ENCODE results near the gene CAMK2B. TPM values are rescaled to one million over a fixed set of nuclear protein-coding genes. Genes with fewer than 3 reads are reported as not detected.
"Not testable (repeated sequence)": the region's sequence is repeated elsewhere in the genome, so short reads cannot be mapped to it uniquely, and the experiment has no call there.

The CAMK2B gene
- total RNA-seq, 5 donors from 2014 or later (not counting 1 experiment from before 2014, with no cell fraction given) = 0.35 TPM; not detected in 4

- ChIA-PET CTCF (no interaction called here), POLR2A (no interaction called here)
- Mint-ChIP-seq H3K4me3 (no peak overlapping the region), H3K4me1 (no peaks in the 10 kb centered on the region), H3K9me3 (peaks cover 0 to 5% (median 3%) of the 10 kb centered on the region in 3 donors), H3K27ac (no peak overlapping the region), H3K36me3 (no peaks in the 10 kb centered on the region), H3K27me3 (peaks cover 20 to 34% of the 10 kb centered on the region in 2 donors)
- H3K27me3 ChIP-seq (replicated peaks in 1 of 2; ENCODE audit: control insufficient read depth in 2 of 2, extremely low read depth in 1 of 2, insufficient read depth in 2 of 2, low read length in 1 of 2) = peaks cover 0 to 35% of the 10 kb centered on the region in 2 experiments
- H3K4me1 ChIP-seq (ENCODE audit: control insufficient read depth in 1 of 2, extremely low read depth in 1 of 2, insufficient read depth in 2 of 2, low read length in 2 of 2) = no peaks in the 10 kb centered on the region
- no peak overlapping the region for H3K4me3 ChIP-seq (ENCODE audit: control insufficient read depth in 1 of 2, extremely low read depth in 1 of 2, low read length in 1 of 2)
- WGBS (ENCODE audit: insufficient coverage) = 93% methylated on average over 3 of the region's 4 CpGs
- H3K27ac ChIP-seq (ENCODE audit: low read length) = no peak overlapping the region
- no peak for DNase-seq
- no peak for ATAC-seq (replicated peaks in 1 of 4)
- no peaks in the 10 kb centered on the region for H3K36me3 ChIP-seq (ENCODE audit: control insufficient read depth in 2 of 2, extremely low read depth in 1 of 2, insufficient read depth in 1 of 2, low read length in 1 of 2)
- H3K9me3 ChIP-seq = no peaks in the 10 kb centered on the region
Observed at GRCh38 chr7:44177570-44178131, 147.7 kb downstream of the CAMK2B start.

- peaks cover 20 to 34% of the 10 kb centered on the region in 2 donors for H3K27me3 Mint-ChIP-seq
- H3K4me3 ChIP-seq (ENCODE audit: control insufficient read depth in 1 of 2, extremely low read depth in 1 of 2, low read length in 1 of 2) = no peak overlapping the region
- no peak for ATAC-seq (replicated peaks in 1 of 4)
- CTCF ChIA-PET = no interaction called here
- H3K27ac ChIP-seq (ENCODE audit: low read length) = no peak overlapping the region
- H3K36me3 ChIP-seq (ENCODE audit: control insufficient read depth in 2 of 2, extremely low read depth in 1 of 2, insufficient read depth in 1 of 2, low read length in 1 of 2) = no peaks in the 10 kb centered on the region
- H3K36me3 Mint-ChIP-seq = no peaks in the 10 kb centered on the region
- WGBS (ENCODE audit: insufficient coverage) = 80% methylated on average over 5 of the region's 7 CpGs
- H3K4me3 Mint-ChIP-seq = no peak overlapping the region
- H3K9me3 Mint-ChIP-seq = peaks cover 0 to 5% (median 0%) of the 10 kb centered on the region in 3 donors
- no peaks in the 10 kb centered on the region for H3K4me1 ChIP-seq (ENCODE audit: control insufficient read depth in 1 of 2, extremely low read depth in 1 of 2, insufficient read depth in 2 of 2, low read length in 2 of 2)
- POLR2A ChIA-PET = no interaction called here
- DNase-seq = no peak
- H3K27me3 ChIP-seq (replicated peaks in 1 of 2; ENCODE audit: control insufficient read depth in 2 of 2, extremely low read depth in 1 of 2, insufficient read depth in 2 of 2, low read length in 1 of 2) = peaks cover 0 to 36% of the 10 kb centered on the region in 2 experiments
- H3K27ac Mint-ChIP-seq = no peak overlapping the region
- H3K9me3 ChIP-seq = no peaks in the 10 kb centered on the region
- H3K4me1 Mint-ChIP-seq = no peaks in the 10 kb centered on the region
Observed at GRCh38 chr7:44176486-44176885, 148.9 kb downstream of the CAMK2B start.

- CTCF ChIA-PET = no interaction called here
- DNase-seq (no peak), ATAC-seq (replicated peaks in 1 of 4) (no peak)
- Histone ChIP-seq H3K9me3 (no peaks in the 10 kb centered on the region), H3K27me3 (replicated peaks in 1 of 2; ENCODE audit: control insufficient read depth in 2 of 2, extremely low read depth in 1 of 2, insufficient read depth in 2 of 2, low read length in 1 of 2) (peaks cover 0 to 36% of the 10 kb centered on the region in 2 experiments), H3K27ac (ENCODE audit: low read length) (no peak overlapping the region), H3K4me1 (ENCODE audit: control insufficient read depth in 1 of 2, extremely low read depth in 1 of 2, insufficient read depth in 2 of 2, low read length in 2 of 2) (no peaks in the 10 kb centered on the region), H3K36me3 (ENCODE audit: control insufficient read depth in 2 of 2, extremely low read depth in 1 of 2, insufficient read depth in 1 of 2, low read length in 1 of 2) (no peaks in the 10 kb centered on the region), H3K4me3 (ENCODE audit: control insufficient read depth in 1 of 2, extremely low read depth in 1 of 2, low read length in 1 of 2) (no peak overlapping the region)
- peaks cover 0 to 5% (median 0%) of the 10 kb centered on the region in 3 donors for H3K9me3 Mint-ChIP-seq
- H3K36me3 Mint-ChIP-seq = no peaks in the 10 kb centered on the region
- POLR2A ChIA-PET = no interaction called here
- no peaks in the 10 kb centered on the region for H3K4me1 Mint-ChIP-seq
- H3K27ac Mint-ChIP-seq = no peak overlapping the region
- H3K4me3 Mint-ChIP-seq = no peak overlapping the region
- 60% methylated on average over 2 of the region's 3 CpGs for WGBS (ENCODE audit: insufficient coverage)
- peaks cover 20 to 35% of the 10 kb centered on the region in 2 donors for H3K27me3 Mint-ChIP-seq
Observed at GRCh38 chr7:44175730-44176129, 149.7 kb downstream of the CAMK2B start.

- CTCF ChIA-PET; H3K27ac Mint-ChIP-seq; H3K4me1 ChIP-seq (ENCODE audit: control insufficient read depth in 1 of 2, extremely low read depth in 1 of 2, insufficient read depth in 2 of 2, low read length in 2 of 2); H3K27ac ChIP-seq (ENCODE audit: low read length); H3K36me3 ChIP-seq (ENCODE audit: control insufficient read depth in 2 of 2, extremely low read depth in 1 of 2, insufficient read depth in 1 of 2, low read length in 1 of 2); H3K4me3 Mint-ChIP-seq; DNase-seq; H3K4me1 Mint-ChIP-seq; H3K4me3 ChIP-seq (ENCODE audit: control insufficient read depth in 1 of 2, extremely low read depth in 1 of 2, low read length in 1 of 2); H3K9me3 Mint-ChIP-seq; POLR2A ChIA-PET; H3K36me3 Mint-ChIP-seq; H3K9me3 ChIP-seq; ATAC-seq (replicated peaks in 1 of 4): not testable (repeated sequence)
- WGBS (ENCODE audit: insufficient coverage) = 40% methylated on average over 1 of the region's 1 CpG
- peaks cover 20 to 35% of the 10 kb centered on the region in 2 donors for H3K27me3 Mint-ChIP-seq
- H3K27me3 ChIP-seq (replicated peaks in 1 of 2; ENCODE audit: control insufficient read depth in 2 of 2, extremely low read depth in 1 of 2, insufficient read depth in 2 of 2, low read length in 1 of 2) = peaks cover 0 to 32% of the 10 kb centered on the region in 2 experiments
Observed at GRCh38 chr7:44174694-44174948, 150.8 kb downstream of the CAMK2B start.

DNA sequence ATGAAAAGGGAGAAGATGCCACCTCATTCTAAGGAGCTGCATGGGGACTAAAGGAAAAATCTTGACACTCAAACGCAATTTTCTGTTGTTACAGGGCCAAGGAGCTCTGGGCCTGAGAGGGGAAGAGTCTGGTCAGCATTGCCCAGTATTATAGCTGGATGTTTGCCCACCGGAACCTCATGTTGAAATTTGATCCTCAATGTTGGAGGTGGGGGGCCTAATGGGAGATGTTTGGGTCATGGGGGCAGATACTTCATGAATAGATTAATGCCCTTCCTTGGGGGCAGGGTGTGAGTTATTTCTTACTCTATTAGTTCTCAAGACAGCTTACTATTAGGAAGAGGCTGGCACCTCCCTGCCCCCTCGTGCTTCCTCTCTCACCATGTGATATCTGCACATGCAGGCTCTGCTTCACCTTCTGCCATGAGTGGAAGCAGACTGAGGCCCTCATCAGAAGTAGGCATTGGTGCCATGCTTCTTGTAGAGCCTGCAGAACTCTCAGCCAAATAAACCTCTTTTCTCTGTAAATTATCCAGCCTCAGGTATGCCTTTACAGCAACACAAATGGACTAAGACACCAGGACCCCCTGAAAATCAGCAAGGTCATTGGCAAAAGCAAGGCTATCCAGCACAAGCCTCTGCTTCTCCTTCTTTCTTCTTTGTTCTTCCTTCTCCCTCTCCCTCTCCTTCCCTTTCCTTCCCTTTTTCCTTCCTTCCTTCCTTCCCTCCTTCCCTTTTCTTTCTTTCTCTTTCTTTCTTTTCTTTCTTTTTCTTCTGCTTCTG, 151.3 kb downstream of the CAMK2B start:
- ATAC-seq (replicated peaks in 1 of 4) (no peak), DNase-seq (no peak)
- CTCF ChIA-PET = no interaction called here
- H3K36me3 Mint-ChIP-seq = no peaks in the 10 kb centered on the region
- H3K27ac Mint-ChIP-seq = no peak overlapping the region
- H3K4me3 Mint-ChIP-seq = no peak overlapping the region
- WGBS (ENCODE audit: insufficient coverage) = 39% methylated on average over 2 of the region's 3 CpGs
- no peaks in the 10 kb centered on the region for H3K4me1 Mint-ChIP-seq
- H3K36me3 ChIP-seq (ENCODE audit: control insufficient read depth in 2 of 2, extremely low read depth in 1 of 2, insufficient read depth in 1 of 2, low read length in 1 of 2) = no peaks in the 10 kb centered on the region
- H3K27me3 ChIP-seq (replicated peaks in 1 of 2; ENCODE audit: control insufficient read depth in 2 of 2, extremely low read depth in 1 of 2, insufficient read depth in 2 of 2, low read length in 1 of 2) = peaks cover 0 to 32% of the 10 kb centered on the region in 2 experiments
- POLR2A ChIA-PET = no interaction called here
- no peaks in the 10 kb centered on the region for H3K4me1 ChIP-seq (ENCODE audit: control insufficient read depth in 1 of 2, extremely low read depth in 1 of 2, insufficient read depth in 2 of 2, low read length in 2 of 2)
- peaks cover 0 to 5% (median 0%) of the 10 kb centered on the region in 3 donors for H3K9me3 Mint-ChIP-seq
- H3K9me3 ChIP-seq = no peaks in the 10 kb centered on the region
- H3K4me3 ChIP-seq (ENCODE audit: control insufficient read depth in 1 of 2, extremely low read depth in 1 of 2, low read length in 1 of 2) = no peak overlapping the region
- peaks cover 16 to 31% of the 10 kb centered on the region in 2 donors for H3K27me3 Mint-ChIP-seq
- H3K27ac ChIP-seq (ENCODE audit: low read length) = no peak overlapping the region

DNA sequence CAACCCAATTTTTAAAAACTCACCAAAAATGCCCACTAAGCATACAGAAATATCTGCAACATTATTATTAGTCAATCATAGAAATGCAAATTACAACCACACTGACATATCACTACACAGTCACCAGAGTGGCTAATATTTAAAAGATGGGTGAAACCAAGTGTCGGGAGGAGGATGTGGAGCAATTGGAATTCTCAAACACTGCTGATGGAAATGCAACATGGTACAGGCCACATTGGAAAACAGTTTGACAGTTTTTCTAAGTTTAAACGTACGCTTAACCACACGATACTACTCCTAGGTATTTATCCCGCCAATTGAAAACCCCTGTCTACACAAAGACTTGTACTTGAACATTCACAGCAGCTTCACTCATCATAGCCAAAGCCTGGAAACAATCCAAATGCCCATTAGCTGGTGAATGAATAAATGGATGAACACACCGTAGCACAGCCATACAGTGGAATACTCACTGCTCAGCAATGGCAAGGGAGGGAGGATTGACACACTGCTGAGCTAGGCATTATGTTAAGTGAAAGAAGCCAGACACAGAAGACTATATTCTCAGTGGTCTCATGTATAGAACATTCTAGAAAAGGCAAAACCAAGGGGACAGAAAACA, 152.5 kb downstream of the CAMK2B start:
- Mint-ChIP-seq H3K9me3 (peaks cover 0 to 5% (median 0%) of the 10 kb centered on the region in 3 donors), H3K27ac (no peak overlapping the region), H3K4me3 (no peak overlapping the region), H3K4me1 (peaks cover 0 to 2% (median under 1%) of the 10 kb centered on the region in 3 donors), H3K36me3 (no peaks in the 10 kb centered on the region), H3K27me3 (peaks cover 15 to 25% of the 10 kb centered on the region in 2 donors)
- H3K27me3 ChIP-seq (replicated peaks in 1 of 2; ENCODE audit: control insufficient read depth in 2 of 2, extremely low read depth in 1 of 2, insufficient read depth in 2 of 2, low read length in 1 of 2) = peaks cover 0 to 29% of the 10 kb centered on the region in 2 experiments
- CTCF ChIA-PET = no interaction called here
- POLR2A ChIA-PET = no interaction called here
- no peak for ATAC-seq (replicated peaks in 1 of 4)
- no peak for DNase-seq
- H3K9me3 ChIP-seq = no peaks in the 10 kb centered on the region
- H3K4me1 ChIP-seq (ENCODE audit: control insufficient read depth in 1 of 2, extremely low read depth in 1 of 2, insufficient read depth in 2 of 2, low read length in 2 of 2) = no peaks in the 10 kb centered on the region
- H3K36me3 ChIP-seq (ENCODE audit: control insufficient read depth in 2 of 2, extremely low read depth in 1 of 2, insufficient read depth in 1 of 2, low read length in 1 of 2) = no peaks in the 10 kb centered on the region
- WGBS (ENCODE audit: insufficient coverage) = 100% methylated on average over 2 of the region's 6 CpGs
- H3K4me3 ChIP-seq (ENCODE audit: control insufficient read depth in 1 of 2, extremely low read depth in 1 of 2, low read length in 1 of 2) = no peak overlapping the region
- H3K27ac ChIP-seq (ENCODE audit: low read length) = no peak overlapping the region
